Measurements from ENCODE around the gene PASD1.
"Not testable (repeated sequence)": the region's sequence is repeated elsewhere in the genome, so short reads cannot be mapped to it uniquely, and the experiment has no call there.

Gene PASD1

GRCh38 chrX:151621422-151621821 is 57.9 kb downstream of the PASD1 start:
- no peak for DNase-seq (ENCODE audit: low read depth)

GRCh38 chrX:151624677-151625076 is 61.2 kb downstream of the PASD1 start:
- no peak for DNase-seq (ENCODE audit: low read depth)

- no peak for DNase-seq (ENCODE audit: low read depth)
Measured at GRCh38 chrX:151631822-151632221, 68.3 kb downstream of the PASD1 start.

GRCh38 chrX:151633157-151633556 is 69.7 kb downstream of the PASD1 start:
- no peak for DNase-seq (ENCODE audit: low read depth)

GRCh38 chrX:151634937-151635336 is 71.5 kb downstream of the PASD1 start:
- DNase-seq (ENCODE audit: low read depth) = no peak

GRCh38 chrX:151641564-151641963 is 78.1 kb downstream of the PASD1 start:
- DNase-seq (ENCODE audit: low read depth) = no peak

- no peak for DNase-seq (ENCODE audit: low read depth)
Measured at GRCh38 chrX:151675121-151675746, 111.8 kb downstream of the PASD1 start.

- no peak for DNase-seq (ENCODE audit: low read depth)
Measured at GRCh38 chrX:151676196-151676595, 112.7 kb downstream of the PASD1 start.

- DNase-seq (ENCODE audit: low read depth) = no peak
Measured at GRCh38 chrX:151679798-151680402, 116.4 kb downstream of the PASD1 start.

GRCh38 chrX:151680805-151681204 is 117.3 kb downstream of the PASD1 start:
- DNase-seq (ENCODE audit: low read depth) = no peak

GRCh38 chrX:151687635-151688034 is 124.2 kb downstream of the PASD1 start:
- DNase-seq (ENCODE audit: low read depth) = no peak

- no peak for DNase-seq (ENCODE audit: low read depth)
Measured at GRCh38 chrX:151688695-151689094, 125.2 kb downstream of the PASD1 start.

- DNase-seq (ENCODE audit: low read depth) = no peak
Measured at GRCh38 chrX:151692825-151693224, 129.3 kb downstream of the PASD1 start.

- no peak for DNase-seq (ENCODE audit: low read depth)
Measured at GRCh38 chrX:151694121-151694520, 130.6 kb downstream of the PASD1 start.

- DNase-seq (ENCODE audit: low read depth) = no peak
Measured at GRCh38 chrX:151694661-151695582, 131.4 kb downstream of the PASD1 start, which contains the start of gene PRRG3. TSS of gene PRRG3 (plus strand) at chrX:151695458. CDS start at chrX:151698815, 3,357 bp downstream.

GRCh38 chrX:151695583-151696340 is 132.3 kb downstream of the PASD1 start:
- DNase-seq (ENCODE audit: low read depth) = no peak

GRCh38 chrX:151697082-151697481 is 133.6 kb downstream of the PASD1 start:
- not testable (repeated sequence) for DNase-seq (ENCODE audit: low read depth)

- no peak for DNase-seq (ENCODE audit: low read depth)
Measured at GRCh38 chrX:151697522-151697921, 134.0 kb downstream of the PASD1 start.

- DNase-seq (ENCODE audit: low read depth) = no peak
Measured at GRCh38 chrX:151698485-151698884, 135.0 kb downstream of the PASD1 start.

GRCh38 chrX:151699746-151700145 is 136.3 kb downstream of the PASD1 start:
- DNase-seq (ENCODE audit: low read depth) = no peak

- DNase-seq (ENCODE audit: low read depth) = no peak
Measured at GRCh38 chrX:151700581-151700980, 137.1 kb downstream of the PASD1 start.

- no peak for DNase-seq (ENCODE audit: low read depth)
Measured at GRCh38 chrX:151701071-151701470, 137.6 kb downstream of the PASD1 start.
